RWPE2 (cell line): ENCODE results near the gene CRTC1.

ENCODE experiments used
- ATAC-seq: fragments of 200-7000 bp; cut with Tn5 transposase; 3 replicates; pipeline ENCODE4 v1.9.1; 2021; ENCODE audit warnings: low read depth
- DNase-seq: peaks from one replicate; pipeline ENCODE4 v3.0.0-alpha.2; 2020; ENCODE audit warnings: low spot score
- H3K27ac ChIP-seq: fragments of 450-650 bp; 2 replicates; pipeline ENCODE4 v1.5.1; 2017; ENCODE audit warnings: mild to moderate bottlenecking; ENCODE audit not compliant: poor library complexity, severe bottlenecking
- H3K27me3 ChIP-seq: fragments of 250-450 bp; sonication (Bioruptor Pico); 2 replicates; pipeline ENCODE4 v1.5.1; 2021; ENCODE audit warnings: mild to moderate bottlenecking, moderate library complexity; ENCODE audit not compliant: insufficient read depth, poor library complexity, severe bottlenecking
- H3K36me3 ChIP-seq: fragments of 250-450 bp; sonication (Bioruptor Pico); 2 replicates; pipeline ENCODE4 v1.5.1; 2020; ENCODE audit warnings: low read depth, mild to moderate bottlenecking, moderate library complexity
- H3K4me1 ChIP-seq: fragments of 250-450 bp; sonication (Bioruptor Pico); 2 replicates; pipeline ENCODE4 v1.5.1; 2021; ENCODE audit warnings: mild to moderate bottlenecking, moderate library complexity; ENCODE audit not compliant: insufficient read depth, poor library complexity, severe bottlenecking
- H3K4me3 ChIP-seq: fragments of 250-450 bp; sonication (Bioruptor Pico); 2 replicates; pipeline ENCODE4 v1.5.1; 2021; ENCODE audit warnings: mild to moderate bottlenecking, moderate library complexity; ENCODE audit not compliant: severe bottlenecking
- H3K9me3 ChIP-seq: fragments of 250-450 bp; sonication (Bioruptor Pico); 2 replicates; pipeline ENCODE4 v1.5.1; 2021; ENCODE audit warnings: mild to moderate bottlenecking, moderate library complexity; ENCODE audit not compliant: severe bottlenecking
- CTCF ChIP-seq: fragments of 450-650 bp; IDR thresholded peaks from one replicate; pipeline ENCODE4 v1.5.1; 2017; ENCODE audit warnings: mild to moderate bottlenecking, moderate library complexity; ENCODE audit not compliant: poor library complexity, severe bottlenecking

The CRTC1 gene

GRCh38 chr19:18669524-18669817, 14.0 kb upstream of the CRTC1 start:
- no peaks in the 10 kb centered on the region for H3K4me1 ChIP-seq
- DNase-seq = no peak
- no peak for TF ChIP-seq CTCF
- no peaks in the 10 kb centered on the region for H3K9me3 ChIP-seq
- no peaks in the 10 kb centered on the region for H3K36me3 ChIP-seq
- no peak overlapping the region for H3K27ac ChIP-seq
- no peak for ATAC-seq
- no peaks in the 10 kb centered on the region for H3K27me3 ChIP-seq
- no peak overlapping the region for H3K4me3 ChIP-seq

GRCh38 chr19:18669883-18670282, 13.6 kb upstream of the CRTC1 start:
- DNase-seq (no peak), ATAC-seq (no peak)
- no peaks in the 10 kb centered on the region for H3K4me1 ChIP-seq
- H3K27ac ChIP-seq = no peak overlapping the region
- no peak overlapping the region for H3K4me3 ChIP-seq
- no peaks in the 10 kb centered on the region for H3K27me3 ChIP-seq
- no peaks in the 10 kb centered on the region for H3K36me3 ChIP-seq
- no peaks in the 10 kb centered on the region for H3K9me3 ChIP-seq
- TF ChIP-seq CTCF = no peak

GRCh38 chr19:18670312-18670711, 13.2 kb upstream of the CRTC1 start:
- Histone ChIP-seq H3K9me3 (no peaks in the 10 kb centered on the region), H3K27ac (no peak overlapping the region), H3K27me3 (no peaks in the 10 kb centered on the region), H3K36me3 (no peaks in the 10 kb centered on the region), H3K4me3 (no peak overlapping the region), H3K4me1 (no peaks in the 10 kb centered on the region)
- no peak for ATAC-seq
- no peak for DNase-seq
- no peak for TF ChIP-seq CTCF

- Histone ChIP-seq H3K27ac (no peak overlapping the region), H3K27me3 (no peaks in the 10 kb centered on the region), H3K36me3 (no peaks in the 10 kb centered on the region), H3K9me3 (no peaks in the 10 kb centered on the region), H3K4me1 (no peaks in the 10 kb centered on the region), H3K4me3 (no peak overlapping the region)
- TF ChIP-seq CTCF = no peak
- no peak for ATAC-seq
- no peak for DNase-seq
Measured at GRCh38 chr19:18671303-18672043, 12.0 kb upstream of the CRTC1 start.

GRCh38 chr19:18672044-18672451, 11.4 kb upstream of the CRTC1 start:
- no peaks in the 10 kb centered on the region for H3K4me1 ChIP-seq
- ATAC-seq = no peak
- no peak for DNase-seq

More at GRCh38 chr19:18672044-18672451, 11.4 kb upstream of the CRTC1 start:
- Histone ChIP-seq H3K27me3 (no peaks in the 10 kb centered on the region), H3K9me3 (no peaks in the 10 kb centered on the region), H3K4me3 (no peak overlapping the region), H3K36me3 (no peaks in the 10 kb centered on the region), H3K27ac (no peak overlapping the region)
- no peak for TF ChIP-seq CTCF
